ENCODE results near the gene GALNT2. TPM values are rescaled to one million over a fixed set of nuclear protein-coding genes. Genes with fewer than 3 reads are reported as not detected.

Gene GALNT2
- total and polyA plus RNA-seq, 9 of the 15 experiments (the other 6 are each of a cell fraction or from before 2014, with no cell fraction given) = 1.6 to 106 (median 51.9) TPM

DNA sequence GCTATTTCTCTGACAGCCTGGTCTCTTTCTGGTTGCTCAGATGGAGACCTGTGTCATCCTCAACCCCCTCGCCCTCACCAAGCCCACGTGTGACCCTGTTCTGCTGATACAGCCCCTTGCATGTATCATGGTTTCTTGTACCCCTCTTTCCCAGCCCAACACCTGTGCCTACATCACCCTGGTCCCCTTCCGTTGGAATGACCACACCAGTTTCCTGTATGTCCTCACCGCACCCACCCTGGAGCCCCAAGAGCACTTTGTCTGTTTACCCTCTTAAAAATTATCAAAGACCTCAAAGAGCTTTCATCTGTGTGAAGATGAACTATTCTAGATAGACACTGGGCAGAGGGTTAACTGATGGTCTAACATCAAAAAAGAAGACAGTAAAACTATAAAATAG lies 179.5 kb downstream of the GALNT2 start (continued):
- TF ChIP-seq CEBPZ (IDR thresholded peaks at IDR 0.05; ENCODE audit: borderline replicate concordance, low read depth, low read length) = no peak
- no peak for TF ChIP-seq HDAC2 (IDR thresholded peaks at IDR 0.05)

- 91% methylated on average over 8 of the region's 8 CpGs for WGBS (ENCODE audit: insufficient coverage, low coverage, missing lambda C conversion rate)
- H3K4me1 ChIP-seq (replicated peaks in 1 of 2; ENCODE audit: control insufficient read depth in 2 of 2, insufficient read depth in 2 of 2, low read length in 2 of 2) = peaks cover 0 to 1% of the 10 kb centered on the region in 2 experiments; a peak in 2 of 5 replicates
- no peak overlapping the region for H3K4me3 ChIP-seq
- intact Hi-C loops (cut with micrococcal nuclease) = no loop called here
- in situ Hi-C loops (cut with MboI) = no loop called here
- H3K36me3 ChIP-seq (ENCODE audit: control insufficient read depth, insufficient read depth, low read length) = peaks cover 88% of the 10 kb centered on the region; the same call in 2 of the 3 replicates
- no peaks in the 10 kb centered on the region for H3K9me3 ChIP-seq (replicated peaks; ENCODE audit: control insufficient read depth, insufficient read depth, low read depth, low read length)
- CTCF ChIA-PET (ENCODE audit: low intra/inter-chr PET ratio) = interaction anchor here (0.6 kb wide), 1 partner anchor 108 kb away, joined by 3 read pairs; no protein-coding TSS in a partner anchor
- H4K20me1 ChIP-seq (replicated peaks; ENCODE audit: control insufficient read depth, insufficient read depth, low read length) = no peaks in the 10 kb centered on the region
- no TSS peak for BruUV-seq (replicated peaks)
- no peak overlapping the region for H2AFZ ChIP-seq (ENCODE audit: low read depth, low read length)
- ATAC-seq (no peak), FAIRE-seq (no peak), DNase-seq (ENCODE audit: extremely low read depth in 1 of 4, low spot score in 3 of 4) (no peak)
- POLR2A ChIA-PET = interaction anchor here (0.6 to 1.0 kb wide), 2 partner anchors 41 to 217 kb away, joined by 3 read pairs; no protein-coding TSS in a partner anchor
- H3K4me2 ChIP-seq (ENCODE audit: insufficient read depth, low read length) = no peak overlapping the region
- H3K9me1 ChIP-seq (ENCODE audit: control insufficient read depth, insufficient read depth, low read length) = no peaks in the 10 kb centered on the region
- H3K27ac ChIP-seq (ENCODE audit: extremely low read depth, low read depth, low read length) = no peak overlapping the region
- H3K27me3 ChIP-seq (ENCODE audit: control insufficient read depth in 2 of 2, insufficient read depth in 2 of 2, low read length in 2 of 2) = no peaks in the 10 kb centered on the region
- H3K9ac ChIP-seq (ENCODE audit: insufficient read depth in 1 of 2, low read depth in 2 of 2, low read length in 2 of 2) = no peak overlapping the region
- H3K79me2 ChIP-seq (ENCODE audit: control insufficient read depth, insufficient read depth, low read length) = no peaks in the 10 kb centered on the region
- no peak for TF ChIP-seq ZNF561 (CRISPR knock-in tag; conservative IDR thresholded peaks at IDR 0.05)
- TF ChIP-seq ZNF785 (CRISPR knock-in tag; IDR thresholded peaks at IDR 0.05) = no peak
- TF ChIP-seq, protein P1, sequence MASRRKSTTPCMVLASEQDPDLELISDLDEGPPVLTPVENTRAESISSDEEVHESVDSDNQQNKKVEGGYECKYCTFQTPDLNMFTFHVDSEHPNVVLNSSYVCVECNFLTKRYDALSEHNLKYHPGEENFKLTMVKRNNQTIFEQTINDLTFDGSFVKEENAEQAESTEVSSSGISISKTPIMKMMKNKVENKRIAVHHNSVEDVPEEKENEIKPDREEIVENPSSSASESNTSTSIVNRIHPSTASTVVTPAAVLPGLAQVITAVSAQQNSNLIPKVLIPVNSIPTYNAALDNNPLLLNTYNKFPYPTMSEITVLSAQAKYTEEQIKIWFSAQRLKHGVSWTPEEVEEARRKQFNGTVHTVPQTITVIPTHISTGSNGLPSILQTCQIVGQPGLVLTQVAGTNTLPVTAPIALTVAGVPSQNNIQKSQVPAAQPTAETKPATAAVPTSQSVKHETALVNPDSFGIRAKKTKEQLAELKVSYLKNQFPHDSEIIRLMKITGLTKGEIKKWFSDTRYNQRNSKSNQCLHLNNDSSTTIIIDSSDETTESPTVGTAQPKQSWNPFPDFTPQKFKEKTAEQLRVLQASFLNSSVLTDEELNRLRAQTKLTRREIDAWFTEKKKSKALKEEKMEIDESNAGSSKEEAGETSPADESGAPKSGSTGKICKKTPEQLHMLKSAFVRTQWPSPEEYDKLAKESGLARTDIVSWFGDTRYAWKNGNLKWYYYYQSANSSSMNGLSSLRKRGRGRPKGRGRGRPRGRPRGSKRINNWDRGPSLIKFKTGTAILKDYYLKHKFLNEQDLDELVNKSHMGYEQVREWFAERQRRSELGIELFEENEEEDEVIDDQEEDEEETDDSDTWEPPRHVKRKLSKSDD (conservative IDR thresholded peaks at IDR 0.05; ENCODE audit: low read length) = no peak
- TF ChIP-seq ETS2 (tag; IDR thresholded peaks at IDR 0.05; ENCODE audit: borderline replicate concordance, poor library complexity, severe bottlenecking) = no peak
- no peak for TF ChIP-seq ZNF197 (CRISPR knock-in tag; IDR thresholded peaks at IDR 0.05; ENCODE audit: low read depth)
- TF ChIP-seq, protein P2, sequence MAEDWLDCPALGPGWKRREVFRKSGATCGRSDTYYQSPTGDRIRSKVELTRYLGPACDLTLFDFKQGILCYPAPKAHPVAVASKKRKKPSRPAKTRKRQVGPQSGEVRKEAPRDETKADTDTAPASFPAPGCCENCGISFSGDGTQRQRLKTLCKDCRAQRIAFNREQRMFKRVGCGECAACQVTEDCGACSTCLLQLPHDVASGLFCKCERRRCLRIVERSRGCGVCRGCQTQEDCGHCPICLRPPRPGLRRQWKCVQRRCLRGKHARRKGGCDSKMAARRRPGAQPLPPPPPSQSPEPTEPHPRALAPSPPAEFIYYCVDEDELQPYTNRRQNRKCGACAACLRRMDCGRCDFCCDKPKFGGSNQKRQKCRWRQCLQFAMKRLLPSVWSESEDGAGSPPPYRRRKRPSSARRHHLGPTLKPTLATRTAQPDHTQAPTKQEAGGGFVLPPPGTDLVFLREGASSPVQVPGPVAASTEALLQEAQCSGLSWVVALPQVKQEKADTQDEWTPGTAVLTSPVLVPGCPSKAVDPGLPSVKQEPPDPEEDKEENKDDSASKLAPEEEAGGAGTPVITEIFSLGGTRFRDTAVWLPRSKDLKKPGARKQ (CRISPR knock-in tag; IDR thresholded peaks at IDR 0.05) = no peak
- TF ChIP-seq, protein P3, sequence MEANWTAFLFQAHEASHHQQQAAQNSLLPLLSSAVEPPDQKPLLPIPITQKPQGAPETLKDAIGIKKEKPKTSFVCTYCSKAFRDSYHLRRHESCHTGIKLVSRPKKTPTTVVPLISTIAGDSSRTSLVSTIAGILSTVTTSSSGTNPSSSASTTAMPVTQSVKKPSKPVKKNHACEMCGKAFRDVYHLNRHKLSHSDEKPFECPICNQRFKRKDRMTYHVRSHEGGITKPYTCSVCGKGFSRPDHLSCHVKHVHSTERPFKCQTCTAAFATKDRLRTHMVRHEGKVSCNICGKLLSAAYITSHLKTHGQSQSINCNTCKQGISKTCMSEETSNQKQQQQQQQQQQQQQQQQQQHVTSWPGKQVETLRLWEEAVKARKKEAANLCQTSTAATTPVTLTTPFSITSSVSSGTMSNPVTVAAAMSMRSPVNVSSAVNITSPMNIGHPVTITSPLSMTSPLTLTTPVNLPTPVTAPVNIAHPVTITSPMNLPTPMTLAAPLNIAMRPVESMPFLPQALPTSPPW (CRISPR knock-in tag; IDR thresholded peaks at IDR 0.05) = no peak
Observed at GRCh38 chr1:230248016-230248888, 181.2 kb downstream of the GALNT2 start.

Measured in K562 (cell line).